Esophagus squamous epithelium (tissue), 5 donors: ENCODE data around the gene SLC22A1. TPM values are rescaled to one million over a fixed set of nuclear protein-coding genes. Genes with fewer than 3 reads are reported as not detected.
"Not testable (repeated sequence)": the region's sequence is repeated elsewhere in the genome, so short reads cannot be mapped to it uniquely, and the experiment has no call there.

Source experiments
- DNase-seq: peaks from one replicate; lab custom pipeline; 2025; lab: John Stamatoyannopoulos, UW
- H3K27ac ChIP-seq, 4 donors: fragments of 200-600 bp; sonication (generic); one replicate each; pipeline ENCODE4 v1.5.1; 2016 to 2019; ENCODE audit warnings: mild to moderate bottlenecking in 1 of 4
- H3K27me3 ChIP-seq, 4 donors: fragments of 200-600 bp; sonication (generic); 1 replicate in 3 of 4; 2 replicates in 1 of 4; pipeline versions ENCODE4 v1.5.1 to v1.6.0; 2017 to 2021; ENCODE audit warnings: antibody characterized with exemption in 1 of 4
- H3K36me3 ChIP-seq, 3 donors: fragments of 200-600 bp; sonication (generic); one replicate each; pipeline ENCODE4 v1.5.1; 2016 to 2019
- H3K4me1 ChIP-seq, 3 donors: fragments of 200-600 bp; sonication (generic); one replicate each; pipeline ENCODE4 v1.5.1; 2017 to 2019
- H3K4me3 ChIP-seq, 4 donors: fragments of 200-600 bp; sonication (generic); 1 replicate in 3 of 4; 2 replicates in 1 of 4; pipeline ENCODE4 v1.5.1; 2016 to 2019; ENCODE audit warnings: mild to moderate bottlenecking in 2 of 4, moderate library complexity in 1 of 4
- H3K9me3 ChIP-seq, 3 donors: fragments of 200-600 bp; sonication (generic); one replicate each; pipeline ENCODE4 v1.5.1; 2016 to 2019
- POLR2A ChIP-seq, 4 donors: fragments of 450-650 bp; IDR thresholded peaks; one replicate each; pipeline ENCODE4 v1.6.1; 2017; ENCODE audit warnings: antibody characterized with exemption in 4 of 4, mild to moderate bottlenecking in 4 of 4, moderate library complexity in 3 of 4
- WGBS, 2 donors: methylation state at CpG; one replicate each; pipeline ENCODE4 v1.1.5; 2018; 5-methylcytosine and 5-hydroxymethylcytosine counted together
- intact Hi-C: fragments of 100-400 bp; cut with DNase I; formaldehyde crosslinking; loops from one replicate; pipeline ENCODE4 v1.15.0; 2022
- total RNA-seq, 4 donors: library from RNA; depleted of rRNA; stranded (reverse); fragments of >200 nt; gene quantifications; one replicate each; pipeline ENCODE4 v1.1.0, GENCODE V29; 2016
- TF ChIP-seq, protein P1 (sequence below), 6 experiments: fragments of 450-650 bp in 4 of 6; fragments of 200-600 bp in 2 of 6; sonication (generic) in 2 of 6; IDR thresholded peaks; one replicate each; pipeline ENCODE4 v1.5.1; 2016 to 2019; ENCODE audit warnings: antibody characterized with exemption in 6 of 6, mild to moderate bottlenecking in 4 of 6, moderate library complexity in 4 of 6
- donor health status: DM: yes; HTN: yes; CAD: no.

SLC22A1 gene
- total RNA-seq, 4 donors from 2014 or later: 0.35 to 0.53 (median 0.38) TPM; not detected in 1

DNA sequence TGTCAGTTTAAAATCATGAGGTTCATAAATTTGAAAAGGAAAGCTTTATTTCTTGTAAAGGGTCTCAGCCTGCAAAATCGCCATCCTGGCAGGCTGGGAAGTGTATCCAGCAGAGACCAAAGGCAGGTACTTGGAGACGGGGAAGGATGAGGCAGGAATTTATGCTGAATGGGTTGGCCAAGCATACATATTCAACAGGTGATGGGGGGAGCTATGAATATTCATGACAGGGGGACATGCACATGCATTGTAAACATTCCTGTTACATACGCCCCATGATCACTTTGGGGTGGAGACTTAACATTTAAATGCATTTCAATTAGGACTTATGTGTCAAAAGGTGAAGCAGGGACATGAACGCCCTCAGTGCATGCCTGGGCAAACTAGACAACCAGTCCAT, 9.8 kb upstream of the SLC22A1 start:
- intact Hi-C loops: no loop called here
- DNase-seq: no peak
- no peaks in the 10 kb centered on the region for H3K9me3 ChIP-seq
- H3K4me1 ChIP-seq: no peaks in the 10 kb centered on the region
- no peak overlapping the region for H3K27ac ChIP-seq
- H3K27me3 ChIP-seq: no peaks in the 10 kb centered on the region
- H3K4me3 ChIP-seq: no peak overlapping the region
- no peak for TF ChIP-seq POLR2A (IDR thresholded peaks at IDR 0.05)
- TF ChIP-seq, protein P1, sequence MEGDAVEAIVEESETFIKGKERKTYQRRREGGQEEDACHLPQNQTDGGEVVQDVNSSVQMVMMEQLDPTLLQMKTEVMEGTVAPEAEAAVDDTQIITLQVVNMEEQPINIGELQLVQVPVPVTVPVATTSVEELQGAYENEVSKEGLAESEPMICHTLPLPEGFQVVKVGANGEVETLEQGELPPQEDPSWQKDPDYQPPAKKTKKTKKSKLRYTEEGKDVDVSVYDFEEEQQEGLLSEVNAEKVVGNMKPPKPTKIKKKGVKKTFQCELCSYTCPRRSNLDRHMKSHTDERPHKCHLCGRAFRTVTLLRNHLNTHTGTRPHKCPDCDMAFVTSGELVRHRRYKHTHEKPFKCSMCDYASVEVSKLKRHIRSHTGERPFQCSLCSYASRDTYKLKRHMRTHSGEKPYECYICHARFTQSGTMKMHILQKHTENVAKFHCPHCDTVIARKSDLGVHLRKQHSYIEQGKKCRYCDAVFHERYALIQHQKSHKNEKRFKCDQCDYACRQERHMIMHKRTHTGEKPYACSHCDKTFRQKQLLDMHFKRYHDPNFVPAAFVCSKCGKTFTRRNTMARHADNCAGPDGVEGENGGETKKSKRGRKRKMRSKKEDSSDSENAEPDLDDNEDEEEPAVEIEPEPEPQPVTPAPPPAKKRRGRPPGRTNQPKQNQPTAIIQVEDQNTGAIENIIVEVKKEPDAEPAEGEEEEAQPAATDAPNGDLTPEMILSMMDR (IDR thresholded peaks at IDR 0.05): no peak
- H3K36me3 ChIP-seq: peaks cover 0 to 60% (median 0%) of the 10 kb centered on the region in 3 donors
- WGBS, 2 donors: 81 to 92% methylated on average over 4 of the region's 4 CpGs

DNA sequence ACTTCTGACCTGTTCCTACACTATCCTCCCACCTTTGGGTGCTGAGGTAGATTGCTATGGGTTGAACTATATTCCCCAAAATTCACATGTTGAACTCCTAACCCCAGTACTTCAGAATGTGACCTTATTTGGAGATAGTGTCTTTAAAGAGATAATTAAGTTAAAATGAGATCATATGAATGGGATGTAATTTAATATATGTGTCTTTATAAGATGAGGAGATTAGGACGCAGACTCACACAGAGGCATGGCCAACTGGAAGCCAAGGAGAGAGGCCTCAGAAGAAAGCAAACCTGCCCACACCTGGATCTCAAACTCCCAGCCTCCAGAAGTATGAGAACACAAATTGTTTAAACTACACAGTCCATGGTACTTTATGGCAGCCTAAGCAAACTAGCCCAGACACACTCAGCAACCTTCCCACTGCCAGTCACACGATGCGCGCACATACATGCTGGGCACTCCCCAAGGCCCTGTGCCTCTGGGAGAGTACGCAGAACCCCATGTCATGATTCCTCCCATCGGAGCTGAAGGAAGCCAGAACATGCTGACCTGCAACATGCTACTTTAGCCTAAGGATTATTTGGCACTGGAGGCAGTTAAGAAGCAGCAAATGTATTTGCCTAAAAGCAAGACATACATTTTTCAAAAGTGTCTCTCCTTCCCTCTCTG, 8.9 kb upstream of the SLC22A1 start:
- no peak for TF ChIP-seq POLR2A (IDR thresholded peaks at IDR 0.05)
- TF ChIP-seq, protein P1 (IDR thresholded peaks at IDR 0.05): no peak
- DNase-seq: no peak
- WGBS, 2 donors: 58 to 61% methylated on average over 3 to 5 of the region's 6 CpGs
- Histone ChIP-seq H3K36me3 (peaks cover 0 to 61% (median 0%) of the 10 kb centered on the region in 3 donors), H3K4me3 (no peak overlapping the region), H3K4me1 (no peaks in the 10 kb centered on the region), H3K9me3 (no peaks in the 10 kb centered on the region), H3K27ac (no peak overlapping the region), H3K27me3 (no peaks in the 10 kb centered on the region)
- intact Hi-C loops: no loop called here

DNA sequence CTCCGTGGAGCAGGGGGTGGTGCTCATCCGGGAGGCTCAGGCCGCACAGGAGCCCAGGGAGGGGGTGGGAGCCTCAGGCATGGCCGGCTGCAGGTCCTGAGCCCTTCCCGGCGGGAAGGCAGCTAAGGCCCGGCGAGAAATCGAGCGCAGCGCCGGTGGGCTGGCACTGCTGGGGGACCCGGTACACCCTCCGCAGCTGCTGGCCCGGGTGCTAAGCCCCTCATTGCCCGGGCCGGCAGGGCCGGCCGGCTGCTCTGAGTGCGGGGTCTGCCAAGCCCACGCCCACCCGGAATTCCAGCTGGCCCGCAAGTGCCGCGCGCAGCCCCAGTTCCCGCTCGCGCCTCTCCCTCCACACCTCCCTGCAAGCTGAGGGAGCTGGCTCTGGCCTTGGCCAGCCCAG, 7.1 kb upstream of the SLC22A1 start:
- WGBS, 2 donors: no CpG with 5 or more reads among the region's 29 CpGs
- H3K27me3 ChIP-seq, DNase-seq, intact Hi-C loops, H3K27ac ChIP-seq, H3K4me1 ChIP-seq, H3K4me3 ChIP-seq, H3K9me3 ChIP-seq: not testable (repeated sequence)
- H3K36me3 ChIP-seq: peaks cover 0 to 54% (median 0%) of the 10 kb centered on the region in 3 donors

DNA sequence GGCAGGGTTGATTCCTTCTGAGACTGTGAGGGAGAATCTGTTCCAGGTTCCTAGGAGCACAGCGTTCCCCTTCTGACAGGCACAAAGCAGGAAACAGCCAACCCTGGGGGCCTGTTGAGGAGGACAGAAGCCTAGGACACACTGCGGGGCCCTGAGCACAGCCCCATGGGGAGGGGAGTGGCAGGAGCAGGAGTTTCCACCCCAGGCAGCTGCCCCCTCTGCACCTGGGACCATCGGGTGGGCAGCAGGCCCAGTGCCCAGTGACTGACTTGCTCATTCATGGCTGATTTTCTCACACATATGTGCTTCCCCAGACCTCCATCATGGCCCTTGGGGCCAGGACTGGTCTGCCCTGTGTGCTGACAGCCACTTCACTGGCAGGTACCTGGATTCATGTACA, 6.2 kb upstream of the SLC22A1 start:
- peaks cover 0 to 46% (median 0%) of the 10 kb centered on the region in 3 donors for H3K36me3 ChIP-seq
- no peak overlapping the region for H3K27ac ChIP-seq
- DNase-seq: no peak
- no peaks in the 10 kb centered on the region for H3K9me3 ChIP-seq
- no peaks in the 10 kb centered on the region for H3K4me1 ChIP-seq
- intact Hi-C loops: no loop called here
- H3K4me3 ChIP-seq: no peak overlapping the region
- TF ChIP-seq POLR2A (IDR thresholded peaks at IDR 0.05): no peak
- TF ChIP-seq, protein P1 (IDR thresholded peaks at IDR 0.05): no peak
- no peaks in the 10 kb centered on the region for H3K27me3 ChIP-seq
- 100% methylated on average over 3 of the region's 3 CpGs; no CpG with 5 or more reads in 1 of the 2 donors for WGBS, 2 donors

DNA sequence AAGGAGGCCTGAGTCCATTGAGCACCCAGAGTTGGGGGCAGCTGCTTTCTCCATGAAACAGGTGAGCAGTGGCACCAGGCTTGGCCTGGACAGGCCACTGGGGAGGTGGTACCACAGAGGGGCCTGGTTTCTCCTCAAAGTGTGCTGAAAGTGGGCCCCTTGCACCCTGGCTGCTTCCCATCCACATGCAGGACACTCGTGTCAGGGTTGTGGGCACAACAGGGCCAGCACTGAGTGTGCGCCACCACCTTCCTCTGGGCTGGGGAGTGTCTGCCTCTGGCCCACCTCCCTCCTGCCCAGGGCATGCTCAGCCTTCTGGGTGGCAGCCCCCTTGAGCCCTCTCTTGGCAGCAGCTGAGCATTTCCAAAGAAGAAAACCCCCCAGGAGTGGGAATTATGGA, 5.2 kb upstream of the SLC22A1 start:
- Histone ChIP-seq H3K27ac (no peak overlapping the region), H3K27me3 (no peaks in the 10 kb centered on the region), H3K9me3 (no peaks in the 10 kb centered on the region), H3K4me1 (no peaks in the 10 kb centered on the region), H3K4me3 (no peak overlapping the region), H3K36me3 (peaks cover 0 to 44% (median 0%) of the 10 kb centered on the region in 3 donors)
- WGBS, 2 donors: 100% methylated on average over 1 of the region's 2 CpGs; no CpG with 5 or more reads in 1 of the 2 donors
- intact Hi-C loops: no loop called here
- no peak for DNase-seq
- TF ChIP-seq, protein P1 (IDR thresholded peaks at IDR 0.05): no peak
- TF ChIP-seq POLR2A (IDR thresholded peaks at IDR 0.05): no peak
